T-helper 1 cell treated with Interleukin-12 subunit alpha and Interleukin-12 subunit beta and Interleukin-4 antibody, amounts not matched to agents 30 μg/mL and 1 μg/mL, for 36 hours (primary cell): ENCODE data around the gene SNPH.
A peak's percentile ranks its signal among the peaks of the same experiment; 100 is the strongest.

ENCODE experiments used
- H3K27ac Mint-ChIP-seq: one replicate; pipeline ENCODE4 v1.8.0; 2021; ENCODE audit warnings: mild to moderate bottlenecking, mixed read lengths
- H3K27me3 Mint-ChIP-seq: one replicate; pipeline ENCODE4 v1.8.0; 2021; ENCODE audit warnings: low read depth, mixed read lengths
- H3K36me3 Mint-ChIP-seq: one replicate; pipeline ENCODE4 v1.8.0; 2021; ENCODE audit warnings: low read depth, mixed read lengths
- H3K4me1 Mint-ChIP-seq: one replicate; pipeline ENCODE4 v1.8.0; 2021; ENCODE audit warnings: low read depth, mixed read lengths
- H3K4me3 Mint-ChIP-seq: one replicate; pipeline ENCODE4 v1.8.0; 2021; ENCODE audit warnings: mild to moderate bottlenecking, moderate library complexity, mixed read lengths
- H3K9me3 Mint-ChIP-seq: one replicate; pipeline ENCODE4 v1.8.0; 2021; ENCODE audit warnings: mixed read lengths

SNPH gene

DNA sequence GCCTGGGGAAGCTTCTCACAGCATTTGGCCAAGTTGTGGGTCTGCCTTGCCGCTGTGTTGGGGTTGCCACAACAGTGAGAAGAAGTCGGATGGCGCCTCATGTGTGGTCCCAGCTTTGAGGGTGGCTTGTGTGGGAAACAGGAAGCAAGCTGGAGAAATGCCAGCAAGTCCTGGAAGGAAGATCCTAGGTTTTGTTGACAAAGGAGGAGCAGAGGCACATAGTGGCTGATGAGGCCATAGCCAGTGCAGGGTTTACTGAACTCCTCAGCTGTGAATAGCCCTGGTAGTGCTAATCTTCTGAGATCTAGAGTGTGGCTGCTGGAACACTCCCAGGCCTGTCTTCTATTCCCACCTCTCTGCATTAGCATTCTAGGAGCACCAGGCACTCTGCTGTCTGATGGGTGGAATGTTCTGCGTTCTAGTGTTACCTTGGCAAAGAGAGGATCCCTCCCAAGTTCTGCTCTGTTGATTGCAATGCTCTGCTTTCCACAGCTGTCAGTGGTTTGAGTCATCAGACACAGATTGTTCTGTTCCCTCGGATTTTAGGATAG lies 25.2 kb downstream of the SNPH start:
- no peak overlapping the region for H3K27ac Mint-ChIP-seq
- no peaks in the 10 kb centered on the region for H3K9me3 Mint-ChIP-seq
- no peak overlapping the region for H3K4me3 Mint-ChIP-seq
- H3K36me3 Mint-ChIP-seq: peaks cover 6% of the 10 kb centered on the region
- no peaks in the 10 kb centered on the region for H3K27me3 Mint-ChIP-seq
- H3K4me1 Mint-ChIP-seq: peaks cover 14% of the 10 kb centered on the region

DNA sequence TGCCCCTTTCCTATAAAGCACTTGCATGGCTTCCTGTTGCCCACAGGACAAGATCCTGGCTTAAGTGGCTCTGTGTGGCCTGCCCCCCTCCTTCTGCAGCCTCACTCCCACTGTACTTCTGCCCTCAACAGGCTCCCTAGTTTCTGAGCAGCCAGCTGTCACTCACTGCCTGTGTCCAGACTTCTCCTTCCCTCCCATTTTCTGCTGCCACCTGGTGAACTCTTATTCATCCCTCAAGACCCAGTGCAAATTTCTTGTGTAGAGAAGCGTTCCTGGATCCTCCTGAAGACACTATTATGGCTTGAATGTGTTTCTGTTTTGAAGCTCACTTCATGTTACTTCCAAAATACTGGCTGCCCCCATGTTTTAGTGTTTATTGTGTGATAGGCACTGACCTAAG lies 26.5 kb downstream of the SNPH start:
- no peaks in the 10 kb centered on the region for H3K27me3 Mint-ChIP-seq
- H3K9me3 Mint-ChIP-seq: no peaks in the 10 kb centered on the region
- H3K27ac Mint-ChIP-seq: no peak overlapping the region
- H3K4me1 Mint-ChIP-seq: peaks cover under 1% of the 10 kb centered on the region
- no peak overlapping the region for H3K4me3 Mint-ChIP-seq
- H3K36me3 Mint-ChIP-seq: peaks cover 6% of the 10 kb centered on the region

- Mint-ChIP-seq H3K36me3 (peaks cover 3% of the 10 kb centered on the region), H3K27ac (no peak overlapping the region), H3K4me3 (no peak overlapping the region), H3K27me3 (no peaks in the 10 kb centered on the region), H3K9me3 (no peaks in the 10 kb centered on the region), H3K4me1 (peaks cover 2% of the 10 kb centered on the region)
Observed at GRCh38 chr20:1293641-1294379, 27.7 kb downstream of the SNPH start.

DNA sequence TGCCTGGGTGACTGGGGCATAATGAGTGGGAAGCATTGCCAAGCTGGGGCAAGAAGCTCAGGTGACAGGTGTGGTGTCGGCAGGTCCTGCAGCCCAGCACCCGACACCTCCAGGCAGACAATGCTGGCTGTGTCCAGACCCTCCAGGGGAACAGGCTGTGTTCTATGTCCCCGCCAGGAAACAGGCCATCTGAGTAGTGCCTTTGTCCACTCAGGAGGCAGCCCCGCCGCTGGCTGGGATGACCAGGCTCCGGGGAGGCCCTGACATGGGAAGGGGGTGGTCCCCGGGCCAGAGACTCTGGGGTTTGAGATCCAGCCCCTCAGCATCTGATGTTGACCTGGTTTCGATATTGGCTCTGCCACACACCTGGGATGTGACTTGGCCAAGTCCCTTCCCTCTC lies 28.4 kb downstream of the SNPH start:
- Mint-ChIP-seq H3K4me1 (peaks cover 2% of the 10 kb centered on the region), H3K4me3 (no peak overlapping the region), H3K9me3 (no peaks in the 10 kb centered on the region), H3K36me3 (peaks cover 3% of the 10 kb centered on the region), H3K27me3 (no peaks in the 10 kb centered on the region), H3K27ac (no peak overlapping the region)

DNA sequence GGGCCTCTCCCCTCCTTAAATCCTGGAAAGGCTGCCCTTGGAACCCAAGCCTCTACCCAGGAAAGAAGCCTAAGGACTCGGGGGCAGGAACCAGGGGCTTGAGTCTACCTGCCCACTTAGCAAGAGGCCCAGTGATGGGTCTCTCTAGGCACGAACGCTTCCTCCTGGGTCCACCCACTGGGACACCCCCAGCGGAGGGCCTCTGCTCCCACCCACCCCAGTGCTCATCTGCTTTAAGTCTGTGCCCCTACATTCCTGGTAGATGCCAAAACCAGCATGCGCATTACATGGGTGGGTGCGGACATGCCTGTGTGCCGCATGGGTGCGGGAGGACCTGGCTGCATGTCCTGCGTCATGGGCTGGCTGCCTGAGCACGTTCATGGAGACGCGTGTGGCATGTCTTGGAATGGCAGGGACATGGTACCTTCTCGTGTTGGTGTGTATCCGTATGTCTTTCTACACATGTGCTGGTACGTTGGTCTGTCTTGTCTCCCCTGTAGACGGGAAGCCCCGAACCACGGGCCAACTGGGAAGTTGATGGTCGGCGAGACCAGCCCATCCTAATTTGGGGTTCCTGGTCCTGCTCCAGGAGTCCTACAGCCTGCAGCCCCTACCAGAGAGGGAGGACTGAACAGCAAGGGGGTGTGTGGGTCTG lies 29.3 kb downstream of the SNPH start:
- Mint-ChIP-seq H3K27ac (no peak overlapping the region), H3K4me1 (peaks cover 6% of the 10 kb centered on the region), H3K36me3 (peaks cover 3% of the 10 kb centered on the region), H3K4me3 (no peak overlapping the region), H3K27me3 (no peaks in the 10 kb centered on the region), H3K9me3 (no peaks in the 10 kb centered on the region)

GRCh38 chr20:1296117-1296610 lies 30.1 kb downstream of the SNPH start:
- peaks cover 11% of the 10 kb centered on the region for H3K4me1 Mint-ChIP-seq
- no peak overlapping the region for H3K27ac Mint-ChIP-seq

GRCh38 chr20:1296922-1297321 lies 30.8 kb downstream of the SNPH start:
- no peaks in the 10 kb centered on the region for H3K27me3 Mint-ChIP-seq
- peaks cover 5% of the 10 kb centered on the region for H3K36me3 Mint-ChIP-seq
- no peaks in the 10 kb centered on the region for H3K9me3 Mint-ChIP-seq
- H3K4me3 Mint-ChIP-seq: no peak overlapping the region
- H3K4me1 Mint-ChIP-seq: peaks cover 14% of the 10 kb centered on the region
- no peak overlapping the region for H3K27ac Mint-ChIP-seq

More at GRCh38 chr20:1296117-1296610, 30.1 kb downstream of the SNPH start:
- Mint-ChIP-seq H3K9me3 (no peaks in the 10 kb centered on the region), H3K36me3 (peaks cover 5% of the 10 kb centered on the region), H3K27me3 (no peaks in the 10 kb centered on the region), H3K4me3 (no peak overlapping the region)

DNA sequence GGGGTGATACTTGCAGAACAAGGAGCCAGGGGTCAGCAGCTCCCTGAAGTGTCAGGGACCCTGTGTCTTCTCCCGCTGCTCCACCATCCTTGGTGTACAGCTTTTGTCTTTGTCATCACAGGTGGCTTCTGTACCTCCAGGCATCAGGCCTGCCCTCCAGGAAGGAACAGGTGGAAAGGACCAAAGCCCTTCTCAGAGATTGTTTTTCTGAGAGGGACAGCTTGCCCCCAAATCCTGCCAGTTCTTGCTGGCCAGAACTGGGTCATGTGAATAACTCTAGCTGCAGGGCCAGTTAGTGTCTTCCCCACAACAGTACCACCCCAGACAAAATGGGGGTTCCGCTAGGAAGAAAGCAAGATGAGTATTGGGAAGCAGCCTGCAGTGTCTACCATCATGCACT lies 31.4 kb downstream of the SNPH start:
- H3K4me3 Mint-ChIP-seq: no peak overlapping the region
- peaks cover 5% of the 10 kb centered on the region for H3K36me3 Mint-ChIP-seq
- H3K4me1 Mint-ChIP-seq: peaks cover 14% of the 10 kb centered on the region
- H3K27me3 Mint-ChIP-seq: no peaks in the 10 kb centered on the region
- no peaks in the 10 kb centered on the region for H3K9me3 Mint-ChIP-seq
- H3K27ac Mint-ChIP-seq: no peak overlapping the region

GRCh38 chr20:1298166-1298565 lies 32.1 kb downstream of the SNPH start:
- Mint-ChIP-seq H3K9me3 (no peaks in the 10 kb centered on the region), H3K4me1 (peaks cover 19% of the 10 kb centered on the region), H3K4me3 (no peak overlapping the region), H3K36me3 (peaks cover 5% of the 10 kb centered on the region), H3K27me3 (no peaks in the 10 kb centered on the region), H3K27ac (no peak overlapping the region)

GRCh38 chr20:1298888-1299511 lies 32.9 kb downstream of the SNPH start:
- Mint-ChIP-seq H3K27me3 (no peaks in the 10 kb centered on the region), H3K4me3 (no peak overlapping the region), H3K4me1 (peaks cover 19% of the 10 kb centered on the region), H3K36me3 (peaks cover 5% of the 10 kb centered on the region), H3K27ac (no peak overlapping the region), H3K9me3 (no peaks in the 10 kb centered on the region)

- Mint-ChIP-seq H3K4me3 (no peak overlapping the region), H3K27me3 (no peaks in the 10 kb centered on the region), H3K9me3 (no peaks in the 10 kb centered on the region), H3K4me1 (peaks cover 19% of the 10 kb centered on the region), H3K36me3 (peaks cover 5% of the 10 kb centered on the region), H3K27ac (no peak overlapping the region)
Observed at GRCh38 chr20:1299522-1299921, 33.4 kb downstream of the SNPH start.

- H3K27me3 Mint-ChIP-seq: no peaks in the 10 kb centered on the region
- peaks cover 5% of the 10 kb centered on the region for H3K36me3 Mint-ChIP-seq
Observed at GRCh38 chr20:1300083-1300840, 34.2 kb downstream of the SNPH start.

DNA sequence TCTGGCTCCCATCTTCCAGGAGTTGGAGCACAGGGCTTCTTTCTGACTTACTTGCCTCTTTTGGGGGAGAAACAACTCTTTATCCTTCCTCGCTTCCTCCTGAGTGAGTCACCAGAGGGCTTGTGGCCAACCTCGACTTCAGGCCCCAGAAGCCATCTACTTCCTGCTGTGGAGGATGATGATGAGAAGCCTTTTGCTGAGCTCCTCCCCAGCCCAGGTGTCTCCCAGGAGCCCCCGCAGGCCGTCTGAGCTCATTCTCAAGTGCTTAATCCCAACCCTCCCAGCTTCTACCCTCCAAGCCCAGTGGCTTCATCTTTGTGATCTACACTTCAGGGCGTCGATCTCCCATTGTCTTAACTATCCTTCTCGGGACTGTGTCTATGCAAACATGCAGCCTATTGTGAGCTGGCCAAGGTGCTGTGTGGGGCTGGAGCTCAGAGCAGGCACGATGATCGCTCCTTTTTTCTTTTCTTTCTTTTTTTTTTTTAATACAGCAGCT lies 35.0 kb downstream of the SNPH start:
- Mint-ChIP-seq H3K36me3 (peaks cover 7% of the 10 kb centered on the region), H3K27me3 (no peaks in the 10 kb centered on the region), H3K27ac (peak overlapping the region; percentile 85), H3K4me3 (peak overlapping the region; percentile 76), H3K9me3 (no peaks in the 10 kb centered on the region), H3K4me1 (peaks cover 19% of the 10 kb centered on the region)

More at GRCh38 chr20:1300083-1300840, 34.2 kb downstream of the SNPH start:
- Mint-ChIP-seq H3K4me3 (peak overlapping the region; percentile 76), H3K27ac (peak overlapping the region; percentile 85), H3K9me3 (no peaks in the 10 kb centered on the region), H3K4me1 (peaks cover 19% of the 10 kb centered on the region)
